ENCODE measurements around the gene SRRM4. TPM values are rescaled to one million over a fixed set of nuclear protein-coding genes. Genes with fewer than 3 reads are reported as not detected.

The SRRM4 gene
- total and polyA plus RNA-seq, 12 donors = 0.11 to 4.3 (median 0.67) TPM; not detected in 3

- intact Hi-C loops (cut with DNase I) = no loop called here
- Histone ChIP-seq H3K4me3 (no peak overlapping the region), H3K4me1 (replicated peaks in 1 of 2) (no peaks in the 10 kb centered on the region), H3K27me3 (no peaks in the 10 kb centered on the region), H3K9me3 (replicated peaks in 1 of 3) (no peaks in the 10 kb centered on the region), H3K36me3 (replicated peaks in 1 of 2) (no peaks in the 10 kb centered on the region), H3K27ac (peak overlapping the region in 1 of 5 donors; percentile 55)
- TF ChIP-seq, protein P1, sequence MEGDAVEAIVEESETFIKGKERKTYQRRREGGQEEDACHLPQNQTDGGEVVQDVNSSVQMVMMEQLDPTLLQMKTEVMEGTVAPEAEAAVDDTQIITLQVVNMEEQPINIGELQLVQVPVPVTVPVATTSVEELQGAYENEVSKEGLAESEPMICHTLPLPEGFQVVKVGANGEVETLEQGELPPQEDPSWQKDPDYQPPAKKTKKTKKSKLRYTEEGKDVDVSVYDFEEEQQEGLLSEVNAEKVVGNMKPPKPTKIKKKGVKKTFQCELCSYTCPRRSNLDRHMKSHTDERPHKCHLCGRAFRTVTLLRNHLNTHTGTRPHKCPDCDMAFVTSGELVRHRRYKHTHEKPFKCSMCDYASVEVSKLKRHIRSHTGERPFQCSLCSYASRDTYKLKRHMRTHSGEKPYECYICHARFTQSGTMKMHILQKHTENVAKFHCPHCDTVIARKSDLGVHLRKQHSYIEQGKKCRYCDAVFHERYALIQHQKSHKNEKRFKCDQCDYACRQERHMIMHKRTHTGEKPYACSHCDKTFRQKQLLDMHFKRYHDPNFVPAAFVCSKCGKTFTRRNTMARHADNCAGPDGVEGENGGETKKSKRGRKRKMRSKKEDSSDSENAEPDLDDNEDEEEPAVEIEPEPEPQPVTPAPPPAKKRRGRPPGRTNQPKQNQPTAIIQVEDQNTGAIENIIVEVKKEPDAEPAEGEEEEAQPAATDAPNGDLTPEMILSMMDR (IDR thresholded peaks at IDR 0.05) = no peak
- TF ChIP-seq POLR2A (IDR thresholded peaks at IDR 0.05) = no peak
- WGBS, 4 donors = 65 to 75% (median 67%) methylated on average over 3 to 7 of the region's 7 CpGs
- DNase-seq = peak in 1 of 7 donors; percentile 37
These were observed 223.4 kb downstream of the SRRM4 start for GRCh38 chr12:119204671-119205285.

GRCh38 chr12:119206348-119207062 is 225.2 kb downstream of the SRRM4 start:
- TF ChIP-seq, protein P1 (IDR thresholded peaks at IDR 0.05) = no peak
- TF ChIP-seq POLR2A (IDR thresholded peaks at IDR 0.05) = no peak
- intact Hi-C loops (cut with DNase I) = no loop called here
- Histone ChIP-seq H3K27me3 (no peaks in the 10 kb centered on the region), H3K4me3 (no peak overlapping the region), H3K27ac (no peak overlapping the region), H3K9me3 (replicated peaks in 1 of 3) (no peaks in the 10 kb centered on the region), H3K4me1 (replicated peaks in 1 of 2) (no peaks in the 10 kb centered on the region), H3K36me3 (replicated peaks in 1 of 2) (no peaks in the 10 kb centered on the region)
- DNase-seq = peak in 1 of 7 donors; percentile 33
- 68 to 75% (median 70%) methylated on average over 8 of the region's 8 CpGs for WGBS, 4 donors

DNA sequence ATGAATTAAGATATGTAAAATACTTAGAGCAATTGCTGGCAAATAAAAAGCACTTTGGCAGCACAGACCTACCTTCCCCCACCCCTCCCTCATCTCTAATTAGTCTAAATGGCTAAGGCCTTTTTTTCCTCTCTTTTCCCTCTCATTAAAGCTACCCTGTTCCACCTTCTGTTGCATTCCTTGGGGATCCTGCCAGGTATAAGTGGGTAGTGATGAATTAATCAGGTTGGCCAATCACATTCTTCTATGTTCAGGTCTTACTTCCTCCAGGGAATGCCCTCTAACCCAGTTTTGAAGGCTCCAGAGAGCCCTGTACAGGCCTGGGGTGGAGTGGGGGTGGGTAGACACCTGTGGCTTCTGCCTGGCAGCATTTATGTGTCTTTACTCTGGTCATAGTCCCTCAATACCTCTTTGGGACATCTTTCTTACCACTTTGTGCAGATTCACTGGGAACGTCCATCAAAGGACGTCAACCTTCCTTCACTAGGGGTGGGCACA is 225.8 kb downstream of the SRRM4 start:
- no peaks in the 10 kb centered on the region for H3K27me3 ChIP-seq
- no peaks in the 10 kb centered on the region for H3K36me3 ChIP-seq (replicated peaks in 1 of 2)
- H3K4me1 ChIP-seq (replicated peaks in 1 of 2) = no peaks in the 10 kb centered on the region
- intact Hi-C loops (cut with DNase I) = no loop called here
- WGBS, 4 donors = 78 to 90% (median 85%) methylated on average over 2 of the region's 2 CpGs
- no peak overlapping the region for H3K27ac ChIP-seq
- H3K9me3 ChIP-seq (replicated peaks in 1 of 3) = no peaks in the 10 kb centered on the region
- no peak for TF ChIP-seq POLR2A (IDR thresholded peaks at IDR 0.05)
- no peak overlapping the region for H3K4me3 ChIP-seq
- peak in 1 of 7 donors; percentile 11 for DNase-seq

GRCh38 chr12:119208626-119209061 is 227.3 kb downstream of the SRRM4 start:
- no peaks in the 10 kb centered on the region for H3K36me3 ChIP-seq (replicated peaks in 1 of 2)
- intact Hi-C loops (cut with DNase I) = no loop called here
- no peak overlapping the region for H3K27ac ChIP-seq
- no peaks in the 10 kb centered on the region for H3K4me1 ChIP-seq (replicated peaks in 1 of 2)
- no peaks in the 10 kb centered on the region for H3K27me3 ChIP-seq
- no peak overlapping the region for H3K4me3 ChIP-seq
- 31 to 57% (median 34%) methylated on average over 3 to 6 of the region's 6 CpGs for WGBS, 4 donors
- H3K9me3 ChIP-seq (replicated peaks in 1 of 3) = no peaks in the 10 kb centered on the region
- TF ChIP-seq, protein P1 (IDR thresholded peaks at IDR 0.05) = no peak
- TF ChIP-seq POLR2A (IDR thresholded peaks at IDR 0.05) = no peak
- peak in 5 of 7 donors; percentile 6 to 80 (median 23) for DNase-seq
